ENCODE data around the gene CHMP5. TPM values are rescaled to one million over a fixed set of nuclear protein-coding genes. Genes with fewer than 3 reads are reported as not detected.

The CHMP5 gene
- polyA plus RNA-seq, 3 donors: 33.5 to 72.5 (median 65.0) TPM

GRCh38 chr9:33331377-33331891 lies 66.6 kb downstream of the CHMP5 start:
- H3K4me1 Mint-ChIP-seq: no peaks in the 10 kb centered on the region
- no peak overlapping the region for H3K4me2 ChIP-seq (replicated peaks; ENCODE audit: extremely low read depth, low read length, poor library complexity, severe bottlenecking)

More at GRCh38 chr9:33331377-33331891, 66.6 kb downstream of the CHMP5 start:
- no peak for TF ChIP-seq CTCF (IDR thresholded peaks at IDR 0.05)
- Histone ChIP-seq H2AFZ (ENCODE audit: insufficient read depth, low read depth, low read length, poor library complexity, severe bottlenecking) (no peak overlapping the region), H3K27ac (ENCODE audit: low read depth in 1 of 2, low read length in 2 of 2) (no peak overlapping the region), H3K36me3 (replicated peaks in 1 of 2; ENCODE audit: control insufficient read depth in 1 of 2, insufficient read depth in 2 of 2, low read length in 2 of 2) (peaks cover 73 to 97% of the 10 kb centered on the region in 2 donors), H3K27me3 (ENCODE audit: control insufficient read depth in 2 of 2, insufficient read depth in 2 of 2, low read length in 2 of 2) (no peaks in the 10 kb centered on the region), H3K4me3 (replicated peaks in 1 of 3; ENCODE audit: low read depth in 2 of 3, low read length in 3 of 3) (no peak overlapping the region), H3K79me2 (ENCODE audit: insufficient read depth, low read length) (no peaks in the 10 kb centered on the region), H3K9me3 (replicated peaks in 1 of 2; ENCODE audit: control insufficient read depth in 1 of 2, insufficient read depth in 1 of 2, low read length in 2 of 2) (no peaks in the 10 kb centered on the region), H4K20me1 (ENCODE audit: insufficient read depth, low read length) (no peaks in the 10 kb centered on the region), H3K9ac (ENCODE audit: insufficient read depth, low read length, poor library complexity, severe bottlenecking) (no peak overlapping the region), H3K4me1 (ENCODE audit: control insufficient read depth in 1 of 2, insufficient read depth in 2 of 2, low read length in 2 of 2) (no peaks in the 10 kb centered on the region)
- Mint-ChIP-seq H3K27ac (no peak overlapping the region), H3K36me3 (peaks cover 69 to 87% of the 10 kb centered on the region in 2 donors), H3K9me3 (peaks cover 0 to 2% (median 0%) of the 10 kb centered on the region in 7 donors), H3K4me3 (no peak overlapping the region), H3K27me3 (ENCODE audit: low read depth in 3 of 3) (no peaks in the 10 kb centered on the region)
- DNase-seq: no peak
- intact Hi-C loops (cut with micrococcal nuclease): no loop called here
- WGBS (ENCODE audit: insufficient coverage): 100% methylated on average over 2 of the region's 3 CpGs

Other genes with a start within 250 kb of the CHMP5 start
- 100 to 1,000 TPM in 1 of 3 donors, 10 to 100 TPM in 2; 73.3 to 112 (median 93.6) TPM for gene DNAJA1, start 239.8 kb upstream of the CHMP5 start, polyA plus RNA-seq
- 10 to 100 TPM in 2 of 3 donors, 1 to 10 TPM in 1; 8.0 to 21.7 (median 19.3) TPM for gene SMU1, start 188.4 kb upstream of the CHMP5 start, polyA plus RNA-seq
- gene B4GALT1, start 97.7 kb upstream of the CHMP5 start, polyA plus RNA-seq: 10 to 100 TPM; 27.6 to 53.7 (median 38.6) TPM
- gene SPINK4, start 24.9 kb upstream of the CHMP5 start, polyA plus RNA-seq: not detected
- gene BAG1, start 341 bp upstream of the CHMP5 start, polyA plus RNA-seq: 10 to 100 TPM; 41.8 to 94.5 (median 93.6) TPM
- gene NFX1, start 25.5 kb downstream of the CHMP5 start, polyA plus RNA-seq: 10 to 100 TPM in 1 of 3 donors, 1 to 10 TPM in 2; 4.3 to 26.3 (median 8.1) TPM
- not detected for gene AQP7, start 137.5 kb downstream of the CHMP5 start, polyA plus RNA-seq
- gene AQP3, start 182.5 kb downstream of the CHMP5 start, polyA plus RNA-seq: under 1 TPM; 0.39 to 0.70 (median 0.63) TPM
- 10 to 100 TPM in 2 of 3 donors, 1 to 10 TPM in 1; 4.6 to 21.9 (median 10.1) TPM for gene NOL6, start 208.9 kb downstream of the CHMP5 start, polyA plus RNA-seq

All from CD14-positive monocyte (primary cell).